ENCODE data around the gene ZFX.
A peak's percentile ranks its signal among the peaks of the same experiment; 100 is the strongest.

- TF ChIP-seq CTCF (IDR thresholded peaks at IDR 0.05) (no peak), POLR2A (IDR thresholded peaks at IDR 0.05) (peak in 1 of 4 donors; percentile 16)
Observed at GRCh38 chrX:24242649-24243175, 93.2 kb downstream of the ZFX start.
